Colonic mucosa (tissue), 4 donors: ENCODE results near the gene TENT4B. TPM values are rescaled to one million over a fixed set of nuclear protein-coding genes. Genes with fewer than 3 reads are reported as not detected.

Experiments
- DNase-seq: peaks from one replicate; pipeline ENCODE4 v3.0.0-alpha.2; 2020
- H3K27ac ChIP-seq: fragments of 200-600 bp; one replicate; pipeline ENCODE4 v1.8.0; 2021
- H3K27me3 ChIP-seq: fragments of 200-600 bp; one replicate; pipeline ENCODE4 v1.8.0; 2021
- H3K36me3 ChIP-seq: fragments of 200-600 bp; one replicate; pipeline ENCODE4 v1.8.0; 2021
- H3K4me1 ChIP-seq: fragments of 200-600 bp; one replicate; pipeline ENCODE4 v1.8.0; 2021; ENCODE audit warnings: mild to moderate bottlenecking
- H3K4me3 ChIP-seq: fragments of 200-600 bp; one replicate; pipeline ENCODE4 v1.8.0; 2021
- H3K9ac ChIP-seq, 2 donors: one replicate each; pipeline ENCODE4 v1.7.0; 2013; ENCODE audit warnings: control low read depth in 2 of 2, low read depth in 2 of 2, low read length in 2 of 2
- H3K9me3 ChIP-seq: fragments of 200-600 bp; one replicate; pipeline ENCODE4 v1.8.0; 2021
- CTCF ChIP-seq: fragments of 200-600 bp; IDR thresholded peaks from one replicate; pipeline ENCODE4 v1.8.0; 2022; ENCODE audit warnings: antibody characterized with exemption, mild to moderate bottlenecking
- intact Hi-C: fragments of 100-400 bp; cut with DNase I; formaldehyde crosslinking; loops from one replicate; pipeline ENCODE4 v1.14.1; 2022
- total RNA-seq, 2 donors: library from RNA; stranded (reverse); fragmentation: NEBNext Ultra II Directional in 1 of 2; extraction: Animal tissue kit (Norgen Biotek cat#: 25700) in 1 of 2; gene quantifications; one replicate each; pipeline ENCODE4 v1.2.1, GENCODE V29; 2021
- donor health status: healthy.
- donor health status: DM: no; HTN: no; CAD: no.
- donor health status: DM: no; HTN: no; CAD: no.

The TENT4B gene
- total RNA-seq, 2 donors from 2014 or later = 13.5 to 15.6 TPM

DNA sequence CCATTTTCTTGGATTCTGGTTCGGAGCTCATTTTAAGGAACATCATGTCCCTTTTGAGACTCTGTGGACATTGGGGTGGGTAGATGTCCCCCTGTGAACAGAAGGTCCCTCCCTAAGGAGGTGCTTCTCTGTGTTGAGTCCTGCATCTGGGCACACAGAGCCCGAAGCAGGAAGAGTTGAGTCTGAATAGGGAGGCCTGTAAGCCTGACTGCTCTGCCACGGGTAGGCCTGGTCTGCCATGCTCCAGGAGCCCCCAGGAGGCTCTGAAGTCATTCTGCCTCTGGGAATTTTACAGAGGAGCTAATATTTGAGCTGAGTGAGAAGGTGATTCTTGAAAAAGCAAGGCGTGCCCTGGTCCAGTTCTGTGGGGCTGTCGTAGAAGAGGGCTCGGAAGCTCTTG lies 50.6 kb downstream of the TENT4B start:
- H3K9me3 ChIP-seq = no peaks in the 10 kb centered on the region
- peaks cover 9% of the 10 kb centered on the region for H3K4me1 ChIP-seq
- H3K36me3 ChIP-seq = no peaks in the 10 kb centered on the region
- no peak overlapping the region for H3K4me3 ChIP-seq
- no peak for DNase-seq
- no peaks in the 10 kb centered on the region for H3K27me3 ChIP-seq
- intact Hi-C loops = no loop called here
- TF ChIP-seq CTCF = no peak
- H3K27ac ChIP-seq = peak overlapping the region; percentile 29
- H3K9ac ChIP-seq = peak overlapping the region in 1 of 2 donors; percentile 40

DNA sequence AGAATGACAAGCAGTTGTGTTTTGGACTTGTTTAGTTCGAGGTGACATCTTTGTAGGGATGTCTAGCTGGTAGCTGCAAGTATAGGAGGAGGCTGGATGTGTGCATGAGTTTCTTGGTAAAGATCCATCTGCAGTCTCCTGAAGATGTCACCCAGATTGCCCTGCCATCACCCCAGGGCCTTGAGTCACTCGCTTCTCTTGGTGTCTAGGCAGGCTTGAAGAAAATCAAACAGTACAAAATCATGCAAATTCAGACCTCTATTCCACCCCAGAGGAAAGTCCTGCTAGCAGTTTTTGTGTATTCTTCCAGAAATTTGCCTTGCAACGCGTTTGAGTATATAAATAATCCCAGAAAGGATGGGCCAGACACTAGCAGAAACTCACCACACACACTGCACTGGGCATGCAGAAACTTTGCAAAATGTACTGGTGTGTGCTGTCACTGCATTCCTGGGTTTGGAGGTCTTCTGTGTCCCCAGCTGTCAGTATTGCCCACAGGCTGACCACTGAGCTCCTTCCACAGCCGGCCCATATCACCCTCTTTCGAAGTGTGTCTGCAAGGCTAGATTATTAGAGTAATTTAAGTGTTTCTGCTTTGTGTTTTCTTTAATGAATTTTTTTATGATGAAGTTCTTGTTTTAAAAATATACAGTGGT lies 51.5 kb downstream of the TENT4B start:
- Histone ChIP-seq H3K27ac (no peak overlapping the region), H3K27me3 (no peaks in the 10 kb centered on the region), H3K9ac (no peak overlapping the region), H3K36me3 (no peaks in the 10 kb centered on the region), H3K4me3 (no peak overlapping the region), H3K9me3 (no peaks in the 10 kb centered on the region), H3K4me1 (peaks cover 15% of the 10 kb centered on the region)
- DNase-seq = no peak
- intact Hi-C loops = loop anchor here (5.0 kb wide), 1 partner anchor 52 kb away; the partner anchor contains the start of gene TENT4B
- TF ChIP-seq CTCF = no peak

DNA sequence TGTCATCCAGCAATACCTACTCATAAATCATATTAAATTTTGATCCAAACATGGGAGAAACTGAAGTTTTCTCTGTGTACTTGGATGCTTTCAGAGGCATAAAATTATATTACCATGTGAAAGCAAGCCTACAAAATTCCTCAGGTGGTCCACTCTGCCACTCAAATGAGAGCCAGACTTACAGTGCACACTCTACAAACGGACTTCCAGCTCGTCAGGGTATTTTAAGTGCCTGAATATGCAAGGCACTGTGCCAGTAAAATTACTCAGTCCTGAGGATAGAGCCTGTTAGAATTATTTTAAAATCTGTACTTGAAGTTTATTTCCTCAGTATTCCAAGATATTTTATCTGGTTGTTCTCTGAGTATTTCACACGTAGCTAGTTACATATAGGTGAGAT lies 54.5 kb downstream of the TENT4B start:
- Histone ChIP-seq H3K4me1 (peaks cover 21% of the 10 kb centered on the region), H3K9ac (no peak overlapping the region), H3K36me3 (no peaks in the 10 kb centered on the region), H3K27me3 (no peaks in the 10 kb centered on the region), H3K4me3 (no peak overlapping the region), H3K27ac (no peak overlapping the region), H3K9me3 (no peaks in the 10 kb centered on the region)
- intact Hi-C loops = loop anchor here (5.0 kb wide), 1 partner anchor 55 kb away; the partner anchor contains the start of gene TENT4B
- DNase-seq = no peak
- TF ChIP-seq CTCF = no peak

GRCh38 chr16:50208460-50208931 lies 55.4 kb downstream of the TENT4B start:
- H3K4me3 ChIP-seq = no peak overlapping the region
- H3K9ac ChIP-seq = no peak overlapping the region
- no peak for TF ChIP-seq CTCF
- intact Hi-C loops = loop anchor here (5.0 kb wide), 1 partner anchor 56 kb away; the partner anchor contains the start of gene TENT4B
- no peak for DNase-seq
- no peaks in the 10 kb centered on the region for H3K27me3 ChIP-seq
- no peaks in the 10 kb centered on the region for H3K36me3 ChIP-seq
- no peak overlapping the region for H3K27ac ChIP-seq
- no peaks in the 10 kb centered on the region for H3K9me3 ChIP-seq
- H3K4me1 ChIP-seq = peaks cover 20% of the 10 kb centered on the region

- no peak for TF ChIP-seq CTCF
- peak overlapping the region; percentile 13 to 30 for H3K9ac ChIP-seq
- peak overlapping the region; percentile 46 for H3K27ac ChIP-seq
- H3K36me3 ChIP-seq = no peaks in the 10 kb centered on the region
- H3K4me1 ChIP-seq = peaks cover 20% of the 10 kb centered on the region
- no peak overlapping the region for H3K4me3 ChIP-seq
- peak; percentile 42 for DNase-seq
- no peaks in the 10 kb centered on the region for H3K27me3 ChIP-seq
- no peaks in the 10 kb centered on the region for H3K9me3 ChIP-seq
- intact Hi-C loops = loop anchor here (5.0 to 10.0 kb wide), 3 partner anchors 57 to 455 kb away; partner anchors contain the start of genes HEATR3 and TENT4B
Measured at GRCh38 chr16:50209546-50210265, 56.6 kb downstream of the TENT4B start.
